GM21381 (cell line): ENCODE measurements around the gene LTBR.
A peak's percentile ranks its signal among the peaks of the same experiment; 100 is the strongest.
"Not testable (repeated sequence)": the region's sequence is repeated elsewhere in the genome, so short reads cannot be mapped to it uniquely, and the experiment has no call there.

Experiments
- ATAC-seq: cut with Tn5 transposase; IDR thresholded peaks from one replicate; pipeline ENCODE4 v1.9.1; 2021; ENCODE audit warnings: mild to moderate bottlenecking, moderate library complexity; ENCODE audit not compliant: unreplicated experiment

The LTBR gene

GRCh38 chr12:6383572-6384498 lies at the start of gene LTBR:
TSS of gene LTBR (plus strand) at chr12:6384162. CDS start at chr12:6384359, 197 bp downstream.
- no peak for ATAC-seq

GRCh38 chr12:6334359-6334758 lies 49.6 kb upstream of the LTBR start:
- no peak for ATAC-seq

- ATAC-seq = no peak
These were observed 49.0 kb upstream of the LTBR start for GRCh38 chr12:6334940-6335450.

GRCh38 chr12:6335451-6336078 lies 48.4 kb upstream of the LTBR start:
- ATAC-seq = peak; percentile 54

- no peak for ATAC-seq
These were observed 47.7 kb upstream of the LTBR start for GRCh38 chr12:6336079-6336888.

GRCh38 chr12:6336889-6337853 lies 46.8 kb upstream of the LTBR start:
- no peak for ATAC-seq

GRCh38 chr12:6337958-6338433 lies 46.0 kb upstream of the LTBR start:
- no peak for ATAC-seq

GRCh38 chr12:6338536-6338935 lies 45.4 kb upstream of the LTBR start:
- ATAC-seq = not testable (repeated sequence)

- ATAC-seq = no peak
These were observed 45.0 kb upstream of the LTBR start for GRCh38 chr12:6338955-6339354.

- ATAC-seq = no peak
These were observed 43.8 kb upstream of the LTBR start for GRCh38 chr12:6340032-6340638.

- ATAC-seq = no peak
These were observed 43.1 kb upstream of the LTBR start for GRCh38 chr12:6340745-6341416.

GRCh38 chr12:6341417-6342139 lies 42.4 kb upstream of the LTBR start, which contains the start of gene TNFRSF1A:
TSS of gene TNFRSF1A (minus strand) at chr12:6342076. CDS start at chr12:6341814, 262 bp downstream.
- ATAC-seq = no peak

- ATAC-seq = no peak
These were observed 41.6 kb upstream of the LTBR start for GRCh38 chr12:6342140-6342889.

- no peak for ATAC-seq
These were observed 40.4 kb upstream of the LTBR start for GRCh38 chr12:6343518-6343917.

- not testable (repeated sequence) for ATAC-seq
These were observed 39.8 kb upstream of the LTBR start for GRCh38 chr12:6344101-6344660.

GRCh38 chr12:6345319-6346091 lies 38.5 kb upstream of the LTBR start:
- ATAC-seq = no peak
